ENCODE measurements around the gene TM9SF2.

DNA sequence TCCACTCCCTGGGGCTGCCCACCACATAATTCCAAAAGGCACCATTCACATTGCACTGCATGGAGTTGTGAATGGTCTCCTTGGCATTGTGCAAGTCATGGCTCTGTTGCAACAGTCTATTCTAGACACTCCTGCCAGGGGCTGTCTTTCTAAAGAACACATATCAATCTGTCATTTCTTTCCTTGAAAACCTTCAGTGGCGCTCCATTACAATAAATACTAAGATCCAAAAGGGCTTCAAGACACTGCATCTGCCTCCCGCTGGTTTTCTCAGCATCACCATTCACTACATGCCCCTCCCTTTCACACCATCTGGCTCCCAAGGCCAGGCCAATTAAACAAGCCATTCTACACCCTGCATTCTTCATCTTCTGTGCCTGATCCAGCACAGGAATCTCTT lies 32.2 kb upstream of the TM9SF2 start:
- TF ChIP-seq, protein P1, sequence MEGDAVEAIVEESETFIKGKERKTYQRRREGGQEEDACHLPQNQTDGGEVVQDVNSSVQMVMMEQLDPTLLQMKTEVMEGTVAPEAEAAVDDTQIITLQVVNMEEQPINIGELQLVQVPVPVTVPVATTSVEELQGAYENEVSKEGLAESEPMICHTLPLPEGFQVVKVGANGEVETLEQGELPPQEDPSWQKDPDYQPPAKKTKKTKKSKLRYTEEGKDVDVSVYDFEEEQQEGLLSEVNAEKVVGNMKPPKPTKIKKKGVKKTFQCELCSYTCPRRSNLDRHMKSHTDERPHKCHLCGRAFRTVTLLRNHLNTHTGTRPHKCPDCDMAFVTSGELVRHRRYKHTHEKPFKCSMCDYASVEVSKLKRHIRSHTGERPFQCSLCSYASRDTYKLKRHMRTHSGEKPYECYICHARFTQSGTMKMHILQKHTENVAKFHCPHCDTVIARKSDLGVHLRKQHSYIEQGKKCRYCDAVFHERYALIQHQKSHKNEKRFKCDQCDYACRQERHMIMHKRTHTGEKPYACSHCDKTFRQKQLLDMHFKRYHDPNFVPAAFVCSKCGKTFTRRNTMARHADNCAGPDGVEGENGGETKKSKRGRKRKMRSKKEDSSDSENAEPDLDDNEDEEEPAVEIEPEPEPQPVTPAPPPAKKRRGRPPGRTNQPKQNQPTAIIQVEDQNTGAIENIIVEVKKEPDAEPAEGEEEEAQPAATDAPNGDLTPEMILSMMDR (IDR thresholded peaks at IDR 0.05): no peak
- no peak for TF ChIP-seq POLR2A (IDR thresholded peaks at IDR 0.05)
